Kidney (tissue), 14 donors: ENCODE results near the gene ROR1. TPM values are rescaled to one million over a fixed set of nuclear protein-coding genes. Genes with fewer than 3 reads are reported as not detected.

Experiments used
- DNase-seq, 5 donors: peaks; one replicate each; pipeline ENCODE4 v3.0.0-alpha.2; 2013 to 2020
- FAIRE-seq: peaks from 2 replicates; lab custom pipeline; 2012; peaks lifted over from hg19 to GRCh38; lab: Jason Lieb, UNC
- H3K27ac ChIP-seq, 2 donors: one replicate each; pipeline ENCODE4 v1.7.0; 2013; ENCODE audit warnings: low read depth in 2 of 2, low read length in 2 of 2, inconsistent platforms in 1 of 2
- H3K27me3 ChIP-seq: one replicate; pipeline ENCODE4 v1.7.1; 2013; ENCODE audit warnings: low read length, inconsistent platforms; ENCODE audit not compliant: control insufficient read depth, insufficient read depth
- H3K36me3 ChIP-seq, 3 donors: one replicate each; pipeline versions ENCODE4 v1.7.0 to v1.7.1; 2013; ENCODE audit warnings: low read length in 3 of 3, control low read depth in 1 of 3, inconsistent platforms in 1 of 3; ENCODE audit not compliant: insufficient read depth in 3 of 3, control insufficient read depth in 2 of 3
- H3K4me1 ChIP-seq, 3 donors: one replicate each; pipeline versions ENCODE4 v1.7.0 to v1.7.1; 2013; ENCODE audit warnings: low read length in 3 of 3, inconsistent platforms in 1 of 3, low read depth in 1 of 3; ENCODE audit not compliant: control insufficient read depth in 2 of 3, insufficient read depth in 2 of 3
- H3K4me3 ChIP-seq, 3 donors: one replicate each; pipeline versions ENCODE4 v1.7.0 to v1.8.1; 2013; ENCODE audit warnings: low read length in 3 of 3, control low read depth in 1 of 3, inconsistent platforms in 1 of 3
- H3K9ac ChIP-seq, 3 donors: one replicate each; pipeline versions ENCODE4 v1.7.0 to v1.7.1; 2013; ENCODE audit warnings: low read length in 3 of 3, control low read depth in 1 of 3, inconsistent platforms in 1 of 3
- H3K9me3 ChIP-seq, 3 donors: one replicate each; pipeline versions ENCODE4 v1.7.0 to v1.7.1; 2013; ENCODE audit warnings: low read length in 3 of 3, control low read depth in 1 of 3, inconsistent platforms in 1 of 3; ENCODE audit not compliant: control insufficient read depth in 2 of 3, insufficient read depth in 1 of 3
- intact Hi-C: fragments of 100-400 bp; cut with DNase I; formaldehyde crosslinking; loops from one replicate; pipeline ENCODE4 v1.11.1; 2022
- polyA plus RNA-seq: library from polyadenylated mRNA; stranded (reverse); fragments of 350-450 nt; fragmentation: Illumina TruSeq; extraction: RNeasy Lipid Tissue Mini Kit (QIAGEN cat#74804); gene quantifications from one replicate; pipeline ENCODE4 v1.2.3, GENCODE V29; 2014; ENCODE audit warnings: low read depth, low replicate concordance; ENCODE audit not compliant: insufficient read depth
- total RNA-seq: library from RNA; stranded (reverse); fragmentation: NEBNext Ultra II Directional; extraction: Animal tissue kit (Norgen Biotek cat#: 25700); gene quantifications from one replicate; pipeline ENCODE4 v1.2.1, GENCODE V29; 2021
- TF ChIP-seq, protein P1 (sequence below): IDR thresholded peaks from 3 replicates; pipeline ENCODE4 v1.5.1; 2012; ENCODE audit warnings: mild to moderate bottlenecking, moderate library complexity, borderline replicate concordance; ENCODE audit not compliant: insufficient read depth; ENCODE audit errors: extremely low read depth
- donor health status: control.
- donor health status: control.
- donor health status: control.
- donor health status: control.
- donor health status: control.
- donor health status: DM: yes; HTN: yes; CAD: no.
- donor health status: Normal renal cell carcinoma (clear cell type).

ROR1 gene
- total and polyA plus RNA-seq, 2 donors from 2014 or later, result 0.77 to 8.0 TPM

GRCh38 chr1:63819795-63820194, 46.0 kb downstream of the ROR1 start:
- H3K9me3 ChIP-seq, result no peaks in the 10 kb centered on the region
- FAIRE-seq (no peak), DNase-seq (no peak)
- no peak overlapping the region for H3K4me3 ChIP-seq
- TF ChIP-seq, protein P1, sequence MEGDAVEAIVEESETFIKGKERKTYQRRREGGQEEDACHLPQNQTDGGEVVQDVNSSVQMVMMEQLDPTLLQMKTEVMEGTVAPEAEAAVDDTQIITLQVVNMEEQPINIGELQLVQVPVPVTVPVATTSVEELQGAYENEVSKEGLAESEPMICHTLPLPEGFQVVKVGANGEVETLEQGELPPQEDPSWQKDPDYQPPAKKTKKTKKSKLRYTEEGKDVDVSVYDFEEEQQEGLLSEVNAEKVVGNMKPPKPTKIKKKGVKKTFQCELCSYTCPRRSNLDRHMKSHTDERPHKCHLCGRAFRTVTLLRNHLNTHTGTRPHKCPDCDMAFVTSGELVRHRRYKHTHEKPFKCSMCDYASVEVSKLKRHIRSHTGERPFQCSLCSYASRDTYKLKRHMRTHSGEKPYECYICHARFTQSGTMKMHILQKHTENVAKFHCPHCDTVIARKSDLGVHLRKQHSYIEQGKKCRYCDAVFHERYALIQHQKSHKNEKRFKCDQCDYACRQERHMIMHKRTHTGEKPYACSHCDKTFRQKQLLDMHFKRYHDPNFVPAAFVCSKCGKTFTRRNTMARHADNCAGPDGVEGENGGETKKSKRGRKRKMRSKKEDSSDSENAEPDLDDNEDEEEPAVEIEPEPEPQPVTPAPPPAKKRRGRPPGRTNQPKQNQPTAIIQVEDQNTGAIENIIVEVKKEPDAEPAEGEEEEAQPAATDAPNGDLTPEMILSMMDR, result no peak
- H3K36me3 ChIP-seq, result no peaks in the 10 kb centered on the region
- no peaks in the 10 kb centered on the region for H3K27me3 ChIP-seq
- intact Hi-C loops, result no loop called here
- H3K27ac ChIP-seq, result no peak overlapping the region
- peaks cover 0 to 3% (median 0%) of the 10 kb centered on the region in 3 donors for H3K4me1 ChIP-seq
- no peak overlapping the region for H3K9ac ChIP-seq

DNA sequence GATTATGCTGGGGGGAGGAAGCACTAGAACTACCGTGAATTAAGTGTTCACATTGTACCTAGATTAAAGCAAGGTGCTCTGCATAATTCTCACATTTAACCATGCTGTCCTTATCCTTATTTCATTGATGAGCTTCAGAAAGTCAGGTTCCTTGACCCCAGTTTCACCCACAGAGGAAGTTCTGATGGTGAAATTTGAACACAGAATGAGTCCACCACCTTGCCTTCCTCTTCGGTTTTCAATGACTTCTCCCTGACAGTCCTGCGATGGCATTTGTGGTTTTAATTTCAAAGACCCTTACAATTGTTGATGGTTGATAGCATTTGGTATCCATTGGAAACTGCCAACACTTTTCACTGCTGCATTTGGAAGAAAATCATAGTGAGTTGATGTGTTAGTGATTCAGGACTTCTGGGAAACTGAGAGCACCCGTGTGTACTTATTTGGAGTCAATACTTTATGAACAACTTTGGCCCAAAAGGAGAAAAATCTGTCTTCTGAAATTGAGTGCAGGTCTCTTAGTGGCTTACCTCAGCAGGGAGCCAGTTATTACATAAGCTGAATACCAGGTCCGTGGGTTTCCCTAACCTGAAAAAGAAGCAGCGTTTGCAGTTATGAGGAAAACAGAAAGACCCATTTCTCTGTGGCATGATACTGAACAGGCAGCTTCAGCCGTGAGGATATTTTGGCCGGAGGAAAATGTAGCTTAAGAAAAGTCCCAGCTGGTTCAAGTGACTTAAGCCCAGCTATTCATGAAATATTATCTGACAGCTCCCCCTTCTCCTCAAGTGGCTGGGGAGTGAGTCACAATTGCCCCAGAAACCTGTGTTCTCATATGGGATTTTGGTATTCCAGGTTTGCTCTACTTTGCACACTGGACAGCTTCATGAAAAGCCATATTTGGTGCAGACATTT, 47.5 kb downstream of the ROR1 start:
- TF ChIP-seq, protein P1, result no peak
- no peak overlapping the region for H3K27ac ChIP-seq
- DNase-seq, result peak in 2 of 5 donors; percentile 35 to 44
- no peaks in the 10 kb centered on the region for H3K27me3 ChIP-seq
- peaks cover 0 to 3% (median 0%) of the 10 kb centered on the region in 3 donors for H3K4me1 ChIP-seq
- H3K4me3 ChIP-seq, result peak overlapping the region in 1 of 3 donors; percentile 7
- no peaks in the 10 kb centered on the region for H3K36me3 ChIP-seq
- intact Hi-C loops, result no loop called here
- H3K9me3 ChIP-seq, result no peaks in the 10 kb centered on the region
- FAIRE-seq, result no peak
- no peak overlapping the region for H3K9ac ChIP-seq

- no peaks in the 10 kb centered on the region for H3K9me3 ChIP-seq
- no peak overlapping the region for H3K27ac ChIP-seq
- no peak for DNase-seq
- FAIRE-seq, result no peak
- H3K4me3 ChIP-seq, result no peak overlapping the region
- H3K9ac ChIP-seq, result no peak overlapping the region
- TF ChIP-seq, protein P1, result no peak
- H3K27me3 ChIP-seq, result no peaks in the 10 kb centered on the region
- peaks cover 0 to under 1% (median 0%) of the 10 kb centered on the region in 3 donors for H3K4me1 ChIP-seq
- intact Hi-C loops, result no loop called here
- no peaks in the 10 kb centered on the region for H3K36me3 ChIP-seq
Observed at GRCh38 chr1:63822540-63822939, 48.7 kb downstream of the ROR1 start.
